HG02943 (cell line): Measurements from ENCODE around the gene SLC39A9.
"Not testable (repeated sequence)": the region's sequence is repeated elsewhere in the genome, so short reads cannot be mapped to it uniquely, and the experiment has no call there.

ENCODE experiments used
- ATAC-seq: cut with Tn5 transposase; IDR thresholded peaks from one replicate; pipeline ENCODE4 v1.9.1; 2021; ENCODE audit warnings: mild to moderate bottlenecking, low read depth, moderate library complexity; ENCODE audit not compliant: unreplicated experiment

The SLC39A9 gene

DNA sequence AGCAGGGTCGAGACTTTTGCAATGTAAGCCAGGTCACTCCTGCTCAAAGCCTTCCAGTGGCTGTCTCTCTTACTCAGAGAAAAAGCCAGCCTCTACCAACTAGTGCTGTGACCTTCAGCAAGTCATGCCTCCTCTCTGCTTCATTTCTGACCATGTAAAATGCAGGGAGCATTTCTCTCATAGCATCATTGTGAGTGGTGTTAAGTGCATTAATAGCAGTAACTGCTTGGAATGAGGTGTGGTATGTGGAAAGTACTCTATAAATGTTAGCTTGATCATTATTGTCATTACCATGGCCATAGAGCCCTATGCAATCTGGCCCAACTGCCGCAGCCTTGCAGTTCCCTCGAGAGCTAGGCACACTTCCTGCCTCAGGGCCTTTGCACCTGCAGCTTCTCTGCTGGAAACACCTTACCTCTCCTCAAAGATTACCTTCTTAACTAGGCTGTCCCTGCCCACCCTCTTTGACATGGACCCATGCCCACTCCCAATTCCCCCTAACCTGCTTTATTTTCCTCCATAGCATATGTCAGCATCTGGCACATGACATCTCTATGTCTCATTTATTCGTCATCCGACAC is 96.9 kb downstream of the SLC39A9 start:
- no peak for ATAC-seq

DNA sequence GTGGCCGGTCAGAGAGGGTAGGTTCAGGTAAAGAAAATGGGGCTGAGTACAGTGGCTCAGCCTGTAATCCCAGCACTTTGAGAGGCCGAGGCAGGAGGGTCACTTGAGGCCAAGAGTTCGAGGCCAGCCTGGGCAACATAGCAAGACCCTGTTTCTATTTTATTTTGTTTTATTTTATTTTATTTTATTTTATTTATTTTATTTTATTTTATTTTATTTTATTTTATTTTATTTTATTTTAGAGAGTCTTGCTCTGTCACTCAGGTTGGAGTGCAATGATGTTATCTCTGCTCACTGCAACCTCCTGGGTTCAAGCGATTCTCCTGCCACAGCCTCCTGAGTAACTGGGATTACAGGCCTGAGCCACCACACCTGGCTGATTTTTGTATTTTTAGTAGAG is 99.4 kb downstream of the SLC39A9 start:
- ATAC-seq: not testable (repeated sequence)

DNA sequence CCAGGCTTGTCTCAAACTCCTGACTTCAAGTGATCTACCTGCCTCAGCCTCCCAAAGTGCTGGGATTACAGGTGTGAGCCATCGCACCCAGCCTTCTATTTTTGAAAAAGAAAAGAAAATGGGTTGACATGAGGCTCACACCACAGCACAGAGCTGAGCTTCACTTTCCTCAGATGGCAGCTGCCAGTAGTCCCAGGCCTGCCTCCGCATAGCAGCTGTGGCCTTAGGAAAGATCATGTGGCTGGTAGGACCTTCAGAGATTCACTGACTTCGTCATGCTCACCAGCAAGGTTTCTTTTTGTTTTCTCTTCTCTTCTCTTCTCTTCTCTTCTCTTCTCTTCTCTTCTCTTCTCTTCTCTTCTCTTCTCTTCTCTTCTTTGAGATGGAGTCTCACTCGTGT is 99.8 kb downstream of the SLC39A9 start:
- not testable (repeated sequence) for ATAC-seq

DNA sequence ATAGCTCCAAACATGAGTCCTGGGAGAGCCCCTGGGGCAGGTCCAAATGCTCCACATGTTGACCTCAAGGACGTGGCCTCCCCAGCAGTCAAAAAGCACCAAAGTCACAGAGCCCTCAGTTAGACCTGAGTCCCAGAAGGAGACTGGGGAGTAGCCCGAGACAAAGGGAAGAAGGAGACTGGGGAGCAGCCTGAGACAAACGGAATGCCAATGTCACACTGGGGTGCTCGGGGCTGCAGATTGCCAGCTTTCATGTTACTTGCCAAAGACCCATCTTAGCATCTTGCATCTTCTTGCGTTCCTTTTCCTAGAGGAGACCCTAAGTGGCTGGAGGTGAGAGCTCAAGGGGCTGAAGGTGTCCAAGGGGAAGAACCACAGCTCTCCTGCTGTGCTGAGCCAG is 100.9 kb downstream of the SLC39A9 start:
- no peak for ATAC-seq

DNA sequence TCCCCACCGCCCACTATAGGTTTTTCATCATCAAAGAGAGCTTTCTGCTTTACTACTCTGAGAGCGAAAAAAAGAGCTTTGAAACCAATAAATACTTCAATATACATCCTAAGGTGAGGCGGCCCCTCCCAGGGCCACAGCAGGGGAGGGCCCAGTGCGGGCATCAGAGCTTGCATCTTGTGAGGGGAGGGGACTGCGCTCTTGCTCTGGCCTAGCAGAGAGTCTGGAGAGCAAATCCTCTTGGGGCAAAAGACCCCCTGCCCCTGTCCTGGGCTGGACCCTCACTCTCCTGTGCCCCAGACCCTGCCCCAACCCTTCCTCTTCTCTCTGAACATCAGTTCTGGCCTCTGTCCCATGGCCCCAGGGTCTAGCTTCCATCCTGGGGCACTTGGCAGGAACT is 101.6 kb downstream of the SLC39A9 start:
- ATAC-seq: no peak

DNA sequence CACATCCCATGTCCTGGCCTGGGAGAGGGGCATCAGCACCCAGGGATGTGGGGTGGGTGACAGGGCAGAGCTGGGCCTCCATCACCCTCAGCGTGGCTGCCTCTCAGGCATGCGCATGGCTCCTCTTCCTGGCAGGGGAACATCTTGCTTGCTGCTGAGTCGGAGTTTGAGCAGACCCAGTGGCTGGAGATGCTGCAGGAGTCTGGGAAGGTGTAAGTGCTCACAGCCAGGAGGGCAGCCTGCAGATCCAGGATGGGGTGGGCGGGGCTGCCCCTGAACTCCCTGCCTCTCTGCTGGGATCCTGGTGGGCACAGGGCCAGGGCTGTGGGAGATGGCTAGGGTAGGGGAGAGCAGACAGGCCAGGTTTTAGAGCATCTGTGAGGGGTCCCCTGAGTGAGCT is 102.2 kb downstream of the SLC39A9 start:
- ATAC-seq: no peak

DNA sequence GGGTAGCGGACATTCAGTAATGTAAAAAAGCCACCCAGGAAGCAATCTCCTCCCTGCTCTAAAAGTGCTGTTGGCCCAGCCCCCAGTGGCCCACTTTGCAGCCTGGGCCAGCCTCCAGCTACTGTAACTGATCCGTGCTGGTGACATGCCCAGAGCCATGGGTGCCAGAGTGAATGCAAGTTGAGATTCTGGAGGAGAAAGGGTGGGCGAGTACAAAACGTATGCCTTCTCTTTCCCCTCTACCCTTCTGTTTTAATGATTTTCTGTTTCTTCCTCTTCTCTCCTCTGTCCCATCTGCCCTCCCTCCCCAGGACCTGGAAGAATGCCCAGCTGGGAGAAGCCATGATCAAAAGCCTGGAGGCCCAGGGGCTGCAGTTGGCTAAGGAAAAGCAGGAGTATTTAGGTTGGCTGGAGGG is 102.9 kb downstream of the SLC39A9 start:
- no peak for ATAC-seq

DNA sequence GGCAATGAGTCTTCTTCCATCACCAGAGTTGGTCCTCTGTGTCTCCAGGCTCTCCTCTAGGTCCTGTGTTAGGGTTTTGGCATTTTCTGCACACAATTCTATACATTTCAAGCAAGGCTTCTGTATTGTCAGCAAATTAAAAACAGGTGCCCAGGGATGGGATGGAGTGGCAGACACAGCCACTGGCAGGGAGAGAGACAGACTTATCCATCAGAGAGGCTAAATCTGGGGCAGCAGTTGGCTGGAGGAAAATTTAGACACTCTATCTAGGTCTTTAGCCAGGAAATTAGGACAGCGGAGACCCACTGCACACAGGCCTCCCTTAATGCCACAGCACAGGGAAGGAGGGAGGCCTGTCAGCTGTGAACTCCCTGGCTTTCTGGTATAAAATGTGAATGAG is 106.3 kb downstream of the SLC39A9 start:
- ATAC-seq: no peak

DNA sequence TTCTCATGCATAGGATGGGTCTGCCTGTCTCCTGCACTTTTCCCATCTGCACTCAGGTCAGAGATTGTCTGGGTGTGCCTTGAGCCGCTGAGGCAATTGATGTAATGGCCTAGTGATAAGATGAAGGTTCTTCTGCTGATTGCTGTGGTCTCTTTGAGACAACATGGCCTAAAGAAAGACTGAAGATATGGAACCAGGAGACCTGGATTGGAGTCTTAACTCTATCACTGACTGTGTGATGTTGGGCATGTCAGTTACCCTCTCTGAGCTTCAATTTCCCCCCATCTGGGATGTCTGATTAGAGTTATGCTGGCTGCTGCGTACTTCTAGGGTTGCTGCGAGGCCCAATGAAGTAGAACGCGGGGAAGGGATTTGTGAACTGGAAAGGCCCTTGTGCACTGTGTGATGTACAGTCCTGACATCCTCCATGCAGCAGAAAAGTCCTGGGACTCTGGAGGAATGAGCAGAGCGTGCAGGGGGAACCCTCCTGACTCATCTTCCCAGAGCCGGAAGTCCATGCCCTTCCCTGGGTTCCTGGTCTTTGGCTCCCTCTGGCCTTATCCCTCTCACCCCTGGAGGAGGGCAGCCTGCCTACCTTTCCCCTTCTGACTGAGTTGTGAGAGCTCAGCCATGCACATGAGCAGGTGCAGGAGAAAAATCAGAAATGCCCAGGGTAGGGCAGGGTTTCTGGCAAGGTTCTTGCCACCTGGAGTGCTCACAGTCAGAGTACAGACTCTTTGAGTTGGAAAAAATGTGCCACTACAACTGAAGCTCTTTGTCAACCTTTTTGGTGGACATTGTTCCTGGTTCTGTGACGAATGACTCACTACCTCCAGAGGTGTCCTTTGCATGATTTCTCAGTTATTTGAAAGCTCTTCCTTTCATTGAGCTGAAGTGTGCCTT is 107.1 kb downstream of the SLC39A9 start:
- ATAC-seq: no peak

DNA sequence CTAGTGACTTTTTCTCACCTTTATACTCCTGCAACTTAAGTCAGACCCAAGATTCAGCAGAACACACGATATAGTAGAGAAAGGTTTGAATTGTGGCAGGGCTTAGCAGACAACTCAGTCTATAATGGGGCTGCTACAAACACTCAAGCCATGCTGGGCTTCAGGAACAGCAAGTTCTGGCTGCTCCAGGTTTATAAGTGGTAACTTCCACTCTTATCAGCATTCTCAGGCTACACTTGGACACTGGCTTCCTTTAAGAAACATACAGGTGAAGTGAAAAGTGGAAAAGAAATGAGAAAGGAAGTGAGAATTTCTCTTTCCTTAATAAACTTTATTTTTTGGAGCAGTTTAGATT is 107.7 kb downstream of the SLC39A9 start:
- no peak for ATAC-seq
